PC-3 (cell line): Measurements from ENCODE around the gene ADD1. TPM values are rescaled to one million over a fixed set of nuclear protein-coding genes. Genes with fewer than 3 reads are reported as not detected.

Source experiments
- ATAC-seq: fragments of 200-7000 bp; cut with Tn5 transposase; 2 replicates; pipeline ENCODE4 v1.9.1; 2020; ENCODE audit warnings: mild to moderate bottlenecking, moderate library complexity
- BruUV-seq: library from RNA; stranded (reverse); fragments of 400-500 nt; replicated peaks from 2 replicates; lab custom pipeline; 2021; lab: Mats Ljungman, UMichigan
- CTCF ChIA-PET: fragments of 300-600 bp; sonication (Branson Sonifier 250); formaldehyde crosslinking; loops from one replicate; lab custom pipeline; 2022; ENCODE audit warnings: antibody characterized with exemption; lab: Charles Lee
- POLR2A ChIA-PET: fragments of 300-600 bp; sonication (Branson Sonifier 250); formaldehyde crosslinking; loops from one replicate; lab custom pipeline; 2022; ENCODE audit warnings: antibody characterized with exemption; ENCODE audit not compliant: unreplicated experiment; lab: Charles Lee
- DNase-seq: peaks from one replicate; pipeline ENCODE4 v3.0.0-alpha.2; 2015
- H2AFZ ChIP-seq: fragments of 300-600 bp; sonication (generic); 2 replicates; pipeline ENCODE4 v1.6.0; 2016; ENCODE audit warnings: antibody characterized with exemption, low read length
- H3F3A ChIP-seq: fragments of 300-600 bp; sonication (generic); one replicate; pipeline ENCODE4 v1.6.0; 2017; ENCODE audit warnings: antibody characterized with exemption, low read length, control low read depth, mild to moderate bottlenecking; ENCODE audit not compliant: unreplicated experiment
- H3K27ac ChIP-seq: fragments of 300-600 bp; sonication (generic); 2 replicates; pipeline ENCODE4 v1.5.1; 2016; ENCODE audit warnings: mild to moderate bottlenecking, low read length
- H3K27me3 ChIP-seq: fragments of 300-600 bp; sonication (generic); 2 replicates; pipeline ENCODE4 v1.6.1; 2016; ENCODE audit warnings: low read length, mixed read lengths
- H3K36me3 ChIP-seq: fragments of 300-600 bp; sonication (generic); 2 replicates; pipeline ENCODE4 v1.6.1; 2016; ENCODE audit warnings: low read depth, mixed run types, low read length, mixed read lengths
- H3K4me1 ChIP-seq: fragments of 300-600 bp; sonication (generic); 2 replicates; pipeline ENCODE4 v1.5.1; 2016; ENCODE audit warnings: low read length; ENCODE audit not compliant: insufficient read depth
- H3K4me2 ChIP-seq: fragments of 300-600 bp; sonication (generic); 2 replicates; pipeline ENCODE4 v1.6.0; 2016; ENCODE audit warnings: low read length
- H3K4me3 ChIP-seq: fragments of 300-600 bp; sonication (generic); 2 replicates; pipeline ENCODE4 v1.5.1; 2016; ENCODE audit warnings: mild to moderate bottlenecking, low read length, mixed read lengths
- H3K79me2 ChIP-seq: fragments of 300-600 bp; sonication (generic); 2 replicates; pipeline ENCODE4 v1.6.1; 2017; ENCODE audit warnings: low read length, mixed read lengths
- H3K9ac ChIP-seq: fragments of 300-600 bp; sonication (generic); 2 replicates; pipeline ENCODE4 v1.6.0; 2016; ENCODE audit warnings: mild to moderate bottlenecking, low read length
- H3K9me2 ChIP-seq: fragments of 300-600 bp; sonication (generic); replicated peaks from 2 replicates; pipeline ENCODE4 v1.6.1; 2016; ENCODE audit warnings: mixed run types, low read length, mixed read lengths
- H3K9me3 ChIP-seq: fragments of 300-600 bp; sonication (generic); 2 replicates; pipeline ENCODE4 v1.6.1; 2016; ENCODE audit warnings: low read length, mixed read lengths
- H4K20me1 ChIP-seq: fragments of 300-600 bp; sonication (generic); 2 replicates; pipeline ENCODE4 v1.6.1; 2016; ENCODE audit warnings: low read length, mixed read lengths
- EZH2 ChIP-seq: fragments of 300-600 bp; sonication (generic); IDR thresholded peaks from one replicate; pipeline ENCODE4 v1.6.1; 2017; ENCODE audit warnings: antibody characterized with exemption, mild to moderate bottlenecking, low read length; ENCODE audit not compliant: unreplicated experiment
- EZH2phosphoT487 ChIP-seq: fragments of 300-600 bp; sonication (generic); IDR thresholded peaks from 2 replicates; pipeline ENCODE4 v1.6.1; 2018; ENCODE audit warnings: mild to moderate bottlenecking, antibody characterized with exemption, low read length, borderline replicate concordance
- intact Hi-C: fragments of 100-400 bp; cut with micrococcal nuclease; formaldehyde crosslinking; loops from 2 replicates; pipeline ENCODE4 v1.9.0; 2023
- total RNA-seq: library from RNA; depleted of rRNA; stranded (reverse); fragments of >200 nt; gene quantifications from 2 replicates; pipeline ENCODE4 v1.2.3, GENCODE V29; 2014
- TF ChIP-seq, protein P1 (sequence below): fragments of 300-600 bp; sonication (generic); conservative IDR thresholded peaks from 2 replicates; pipeline ENCODE4 v1.5.1; 2017; ENCODE audit warnings: antibody characterized with exemption, low read depth, mild to moderate bottlenecking, low read length

The ADD1 gene
- total RNA-seq, 1 experiment from 2014 or later = 118 TPM

- intact Hi-C loops = no loop called here
- CTCF ChIA-PET = no interaction called here
- H3K9me2 ChIP-seq = no peaks in the 10 kb centered on the region
- POLR2A ChIA-PET = interaction anchor here (0.6 kb wide), 1 partner anchor 270 kb away, joined by 3 read pairs; no protein-coding TSS in a partner anchor
- no peak overlapping the region for H3K9ac ChIP-seq
- ATAC-seq (no peak), DNase-seq (no peak)
- H3K4me2 ChIP-seq = peak overlapping the region; percentile 86; the same call in 1 of the 2 replicates
- BruUV-seq = TSS peak; percentile 48
- H3F3A ChIP-seq = no peaks in the 10 kb centered on the region
- H3K4me3 ChIP-seq = peak overlapping the region; percentile 74; the same call in 1 of the 2 replicates
- no peaks in the 10 kb centered on the region for H4K20me1 ChIP-seq
- peaks cover 13% of the 10 kb centered on the region; the same call in 1 of the 2 replicates for H3K79me2 ChIP-seq
- no peak overlapping the region for H3K27ac ChIP-seq
- no peaks in the 10 kb centered on the region for H3K36me3 ChIP-seq
- no peaks in the 10 kb centered on the region for H3K9me3 ChIP-seq
- peaks cover 4% of the 10 kb centered on the region; the same call in 1 of the 2 replicates for H3K4me1 ChIP-seq
- H3K27me3 ChIP-seq = no peaks in the 10 kb centered on the region
- no peak overlapping the region for H2AFZ ChIP-seq
- TF ChIP-seq EZH2 = no peak
- no peak for TF ChIP-seq EZH2phosphoT487
- TF ChIP-seq, protein P1, sequence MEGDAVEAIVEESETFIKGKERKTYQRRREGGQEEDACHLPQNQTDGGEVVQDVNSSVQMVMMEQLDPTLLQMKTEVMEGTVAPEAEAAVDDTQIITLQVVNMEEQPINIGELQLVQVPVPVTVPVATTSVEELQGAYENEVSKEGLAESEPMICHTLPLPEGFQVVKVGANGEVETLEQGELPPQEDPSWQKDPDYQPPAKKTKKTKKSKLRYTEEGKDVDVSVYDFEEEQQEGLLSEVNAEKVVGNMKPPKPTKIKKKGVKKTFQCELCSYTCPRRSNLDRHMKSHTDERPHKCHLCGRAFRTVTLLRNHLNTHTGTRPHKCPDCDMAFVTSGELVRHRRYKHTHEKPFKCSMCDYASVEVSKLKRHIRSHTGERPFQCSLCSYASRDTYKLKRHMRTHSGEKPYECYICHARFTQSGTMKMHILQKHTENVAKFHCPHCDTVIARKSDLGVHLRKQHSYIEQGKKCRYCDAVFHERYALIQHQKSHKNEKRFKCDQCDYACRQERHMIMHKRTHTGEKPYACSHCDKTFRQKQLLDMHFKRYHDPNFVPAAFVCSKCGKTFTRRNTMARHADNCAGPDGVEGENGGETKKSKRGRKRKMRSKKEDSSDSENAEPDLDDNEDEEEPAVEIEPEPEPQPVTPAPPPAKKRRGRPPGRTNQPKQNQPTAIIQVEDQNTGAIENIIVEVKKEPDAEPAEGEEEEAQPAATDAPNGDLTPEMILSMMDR = no peak
Measured at GRCh38 chr4:2819244-2820215, 24.1 kb upstream of the ADD1 start.

- no peak overlapping the region for H3K27ac ChIP-seq
Measured at GRCh38 chr4:2820216-2820982, 23.2 kb upstream of the ADD1 start.

More at GRCh38 chr4:2820216-2820982, 23.2 kb upstream of the ADD1 start:
- Histone ChIP-seq H3K79me2 (peaks cover 13% of the 10 kb centered on the region; the same call in 1 of the 2 replicates), H3K4me1 (peaks cover 4% of the 10 kb centered on the region; the same call in 1 of the 2 replicates), H3K4me2 (no peak overlapping the region), H3K4me3 (no peak overlapping the region), H3K9me3 (no peaks in the 10 kb centered on the region), H3K9ac (no peak overlapping the region), H3K36me3 (no peaks in the 10 kb centered on the region), H3K27me3 (no peaks in the 10 kb centered on the region), H3K9me2 (no peaks in the 10 kb centered on the region), H2AFZ (no peak overlapping the region), H4K20me1 (no peaks in the 10 kb centered on the region), H3F3A (no peaks in the 10 kb centered on the region)
- DNase-seq (no peak), ATAC-seq (no peak)
- CTCF ChIA-PET = no interaction called here
- BruUV-seq = no TSS peak
- POLR2A ChIA-PET = no interaction called here
- TF ChIP-seq EZH2phosphoT487 (no peak), EZH2 (no peak)
- TF ChIP-seq, protein P1 = no peak
- intact Hi-C loops = no loop called here
